Uterus (tissue), 2 donors: ENCODE data around the gene SLC7A7.

ENCODE experiments used
- CTCF ChIP-seq, 4 experiments: fragments of 200-600 bp in 2 of 4; fragments of 450-650 bp in 2 of 4; sonication (generic) in 2 of 4; IDR thresholded peaks; one replicate each; pipeline ENCODE4 v1.5.1; 2016 to 2019; ENCODE audit warnings: antibody characterized with exemption in 4 of 4, mild to moderate bottlenecking in 2 of 4, moderate library complexity in 1 of 4
- POLR2A ChIP-seq, 2 donors: fragments of 450-650 bp; IDR thresholded peaks; one replicate each; pipeline ENCODE4 v1.6.1; 2016; ENCODE audit warnings: antibody characterized with exemption in 2 of 2, mild to moderate bottlenecking in 1 of 2, moderate library complexity in 1 of 2

GRCh38 chr14:22773162-22774010, 41.8 kb downstream of the SLC7A7 start:
- TF ChIP-seq POLR2A (IDR thresholded peaks at IDR 0.05) (no peak), CTCF (IDR thresholded peaks at IDR 0.05) (no peak)
